Upper lobe of right lung (tissue), 1 donor: Measurements from ENCODE around the gene PTGER4. TPM values are rescaled to one million over a fixed set of nuclear protein-coding genes. Genes with fewer than 3 reads are reported as not detected.

ENCODE experiments used
- ATAC-seq: fragments of 200-7000 bp; cut with Tn5 transposase; one replicate; pipeline ENCODE4 v1.9.1; 2020; ENCODE audit warnings: mild to moderate bottlenecking, moderate library complexity
- DNase-seq: peaks from one replicate; pipeline ENCODE4 v3.0.0-alpha.2; 2020
- H3K27ac ChIP-seq: fragments of 200-600 bp; one replicate; pipeline ENCODE4 v1.8.0; 2022
- H3K27me3 ChIP-seq: fragments of 200-600 bp; one replicate; pipeline ENCODE4 v1.8.0; 2022; ENCODE audit warnings: mild to moderate bottlenecking
- H3K36me3 ChIP-seq: fragments of 200-600 bp; one replicate; pipeline ENCODE4 v1.8.0; 2022
- H3K4me1 ChIP-seq: fragments of 200-600 bp; one replicate; pipeline ENCODE4 v1.8.0; 2022
- H3K4me3 ChIP-seq: fragments of 200-600 bp; one replicate; pipeline ENCODE4 v1.8.0; 2022; ENCODE audit warnings: mild to moderate bottlenecking
- H3K9me3 ChIP-seq: fragments of 200-600 bp; one replicate; pipeline ENCODE4 v1.8.0; 2022
- intact Hi-C: fragments of 100-400 bp; cut with DNase I; formaldehyde crosslinking; loops from one replicate; pipeline ENCODE4 v1.11.0; 2022
- total RNA-seq: library from RNA; stranded (reverse); fragmentation: NEBNext Ultra II Directional; extraction: Animal tissue kit (Norgen Biotek cat#: 25700); gene quantifications from one replicate; pipeline ENCODE4 v1.2.1, GENCODE V29; 2021
- TF ChIP-seq, protein P1 (sequence below): fragments of 200-600 bp; IDR thresholded peaks from one replicate; pipeline ENCODE4 v1.8.0; 2022; ENCODE audit warnings: antibody characterized with exemption
- donor health status: DM: no; HTN: yes; CAD: no; lungs with severe emphysema.

The PTGER4 gene
- total RNA-seq, 1 donor from 2014 or later, result 31.2 TPM

- DNase-seq (no peak), ATAC-seq (no peak)
- H3K4me1 ChIP-seq, result peaks cover 10% of the 10 kb centered on the region
- TF ChIP-seq, protein P1, sequence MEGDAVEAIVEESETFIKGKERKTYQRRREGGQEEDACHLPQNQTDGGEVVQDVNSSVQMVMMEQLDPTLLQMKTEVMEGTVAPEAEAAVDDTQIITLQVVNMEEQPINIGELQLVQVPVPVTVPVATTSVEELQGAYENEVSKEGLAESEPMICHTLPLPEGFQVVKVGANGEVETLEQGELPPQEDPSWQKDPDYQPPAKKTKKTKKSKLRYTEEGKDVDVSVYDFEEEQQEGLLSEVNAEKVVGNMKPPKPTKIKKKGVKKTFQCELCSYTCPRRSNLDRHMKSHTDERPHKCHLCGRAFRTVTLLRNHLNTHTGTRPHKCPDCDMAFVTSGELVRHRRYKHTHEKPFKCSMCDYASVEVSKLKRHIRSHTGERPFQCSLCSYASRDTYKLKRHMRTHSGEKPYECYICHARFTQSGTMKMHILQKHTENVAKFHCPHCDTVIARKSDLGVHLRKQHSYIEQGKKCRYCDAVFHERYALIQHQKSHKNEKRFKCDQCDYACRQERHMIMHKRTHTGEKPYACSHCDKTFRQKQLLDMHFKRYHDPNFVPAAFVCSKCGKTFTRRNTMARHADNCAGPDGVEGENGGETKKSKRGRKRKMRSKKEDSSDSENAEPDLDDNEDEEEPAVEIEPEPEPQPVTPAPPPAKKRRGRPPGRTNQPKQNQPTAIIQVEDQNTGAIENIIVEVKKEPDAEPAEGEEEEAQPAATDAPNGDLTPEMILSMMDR, result no peak
- H3K27ac ChIP-seq, result peak overlapping the region; percentile 76
- H3K4me3 ChIP-seq, result peak overlapping the region; percentile 88
- intact Hi-C loops, result no loop called here
- H3K27me3 ChIP-seq, result peaks cover 8% of the 10 kb centered on the region
- H3K36me3 ChIP-seq, result no peaks in the 10 kb centered on the region
- no peaks in the 10 kb centered on the region for H3K9me3 ChIP-seq
Observed at GRCh38 chr5:40678460-40679147, 1.1 kb upstream of the PTGER4 start.

DNA sequence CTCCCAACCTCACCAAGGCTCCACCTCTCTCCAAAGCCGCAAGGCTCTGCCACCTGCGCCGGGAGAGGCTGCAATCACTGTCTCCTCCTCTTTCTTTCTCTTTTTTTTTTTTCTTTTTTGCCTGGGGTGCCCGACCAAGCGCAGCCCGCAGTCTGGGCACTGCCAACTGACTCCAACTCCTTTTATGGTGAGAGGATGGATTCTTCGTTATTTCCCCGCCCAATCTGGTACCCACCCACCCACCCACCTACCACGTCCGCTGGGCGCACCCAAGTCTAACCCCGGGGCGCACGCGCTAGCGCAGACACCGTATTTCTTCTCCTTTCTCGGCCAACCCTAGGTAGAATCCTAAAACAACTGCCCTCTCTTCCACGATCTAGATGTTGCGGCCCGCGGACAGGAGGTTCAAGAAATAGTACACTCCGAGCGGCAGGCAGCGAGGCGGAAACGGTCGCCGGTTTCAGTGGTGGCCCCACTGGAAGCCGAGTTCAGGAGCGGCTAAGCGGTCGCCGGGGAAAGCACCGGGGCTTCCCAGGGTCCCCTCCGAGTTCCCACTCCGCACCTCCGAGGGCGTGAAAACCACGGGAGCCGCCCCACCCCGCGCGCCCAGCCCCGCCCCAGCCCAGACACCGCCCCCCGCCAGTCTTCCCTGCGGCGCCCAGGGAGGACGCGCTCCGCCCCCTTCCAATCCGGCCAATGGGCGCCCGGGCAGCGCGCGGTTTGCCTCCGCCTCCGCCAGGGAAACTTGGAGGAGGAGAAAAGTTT lies 385 bp upstream of the PTGER4 start:
- no peaks in the 10 kb centered on the region for H3K9me3 ChIP-seq
- H3K4me1 ChIP-seq, result peaks cover 10% of the 10 kb centered on the region
- intact Hi-C loops, result no loop called here
- peak overlapping the region; percentile 76 for H3K27ac ChIP-seq
- peaks cover 8% of the 10 kb centered on the region for H3K27me3 ChIP-seq
- ATAC-seq (peak; percentile 95), DNase-seq (peak; percentile 97)
- H3K36me3 ChIP-seq, result no peaks in the 10 kb centered on the region
- TF ChIP-seq, protein P1, result no peak
- peak overlapping the region; percentile 88 for H3K4me3 ChIP-seq

- Histone ChIP-seq H3K27ac (peak overlapping the region; percentile 76), H3K27me3 (peaks cover 8% of the 10 kb centered on the region), H3K9me3 (no peaks in the 10 kb centered on the region), H3K4me1 (peaks cover 10% of the 10 kb centered on the region), H3K36me3 (peaks cover 6% of the 10 kb centered on the region), H3K4me3 (peak overlapping the region; percentile 88)
- intact Hi-C loops, result loop anchor here (10.0 kb wide), 1 partner anchor 736 kb away; no protein-coding TSS in a partner anchor
- TF ChIP-seq, protein P1, result peak; percentile 14
- peak; percentile 0 for ATAC-seq
- peak; percentile 67 for DNase-seq
Observed at GRCh38 chr5:40680741-40681362, 1.1 kb downstream of the PTGER4 start.

DNA sequence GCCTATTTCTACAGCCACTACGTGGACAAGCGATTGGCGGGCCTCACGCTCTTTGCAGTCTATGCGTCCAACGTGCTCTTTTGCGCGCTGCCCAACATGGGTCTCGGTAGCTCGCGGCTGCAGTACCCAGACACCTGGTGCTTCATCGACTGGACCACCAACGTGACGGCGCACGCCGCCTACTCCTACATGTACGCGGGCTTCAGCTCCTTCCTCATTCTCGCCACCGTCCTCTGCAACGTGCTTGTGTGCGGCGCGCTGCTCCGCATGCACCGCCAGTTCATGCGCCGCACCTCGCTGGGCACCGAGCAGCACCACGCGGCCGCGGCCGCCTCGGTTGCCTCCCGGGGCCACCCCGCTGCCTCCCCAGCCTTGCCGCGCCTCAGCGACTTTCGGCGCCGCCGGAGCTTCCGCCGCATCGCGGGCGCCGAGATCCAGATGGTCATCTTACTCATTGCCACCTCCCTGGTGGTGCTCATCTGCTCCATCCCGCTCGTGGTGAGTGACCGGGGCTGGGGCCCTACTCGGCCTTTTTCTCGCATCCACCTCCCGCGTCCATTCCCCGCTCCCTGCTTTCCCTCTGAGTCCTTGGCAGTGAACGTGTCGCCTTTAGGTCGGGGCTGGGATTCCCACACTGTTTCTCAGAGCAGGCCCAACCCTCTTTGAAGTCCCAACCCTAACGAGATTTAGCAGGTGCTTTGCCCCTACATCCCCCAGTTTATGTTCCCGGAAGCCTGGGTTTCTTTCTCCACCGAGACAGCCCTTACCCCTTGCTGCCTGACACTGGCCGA lies 1.8 kb downstream of the PTGER4 start:
- ATAC-seq (peak; percentile 3), DNase-seq (peak; percentile 80)
- H3K27me3 ChIP-seq, result peaks cover 8% of the 10 kb centered on the region
- peak overlapping the region; percentile 88 for H3K4me3 ChIP-seq
- TF ChIP-seq, protein P1, result no peak
- H3K4me1 ChIP-seq, result peaks cover 8% of the 10 kb centered on the region
- H3K36me3 ChIP-seq, result peaks cover 6% of the 10 kb centered on the region
- H3K9me3 ChIP-seq, result no peaks in the 10 kb centered on the region
- intact Hi-C loops, result loop anchor here (10.0 kb wide), 1 partner anchor 737 kb away; no protein-coding TSS in a partner anchor
- H3K27ac ChIP-seq, result peak overlapping the region; percentile 76
